ENCODE data around the gene COX7A2L. TPM values are rescaled to one million over a fixed set of nuclear protein-coding genes. Genes with fewer than 3 reads are reported as not detected.

COX7A2L gene
- total and polyA plus RNA-seq, 10 of the 15 experiments (the other 5 are each of a cell fraction or from before 2014, with no cell fraction given), result 134 to 532 (median 222) TPM

DNA sequence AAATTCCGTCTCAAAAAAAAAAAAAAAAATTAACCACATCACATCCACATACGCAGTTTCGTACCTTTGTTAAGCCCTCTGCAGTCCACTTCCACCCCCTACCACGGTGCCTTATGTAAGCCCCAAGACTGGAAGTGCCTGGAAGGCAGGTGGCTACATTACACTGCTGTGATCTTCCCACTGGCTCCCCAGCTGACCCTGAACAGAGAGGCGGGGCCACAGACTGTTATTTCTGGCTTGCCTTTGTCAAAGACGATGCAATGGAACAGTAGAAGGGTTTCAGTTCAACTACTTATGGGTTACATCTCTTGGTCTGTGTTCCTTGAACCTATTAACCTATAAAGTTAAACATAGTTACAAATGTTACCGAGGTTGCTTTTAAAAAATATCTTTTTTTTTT, 15.7 kb upstream of the COX7A2L start:
- no peaks in the 10 kb centered on the region for H3K4me1 ChIP-seq (ENCODE audit: control insufficient read depth, insufficient read depth, low read length)
- intact Hi-C loops (cut with micrococcal nuclease; ENCODE audit: unreplicated experiment), result no loop called here
- ChIA-PET SMC1A (ENCODE audit: uncharacterized antibody, unreplicated experiment) (no interaction called here), POLR2A (no interaction called here), RAD21 (ENCODE audit: unreplicated experiment) (no interaction called here), CTCF (no interaction called here)
- in situ Hi-C loops (cut with MboI), result no loop called here
- no peak overlapping the region for H3K9ac ChIP-seq (ENCODE audit: control insufficient read depth, insufficient read depth, low read length)
- H3K4me2 ChIP-seq (ENCODE audit: control insufficient read depth, insufficient read depth), result no peak overlapping the region
- no peak overlapping the region for H3K27ac ChIP-seq (ENCODE audit: control insufficient read depth, insufficient read depth)
- TF ChIP-seq SMARCA5 (IDR thresholded peaks at IDR 0.05) (no peak), ATF7 (IDR thresholded peaks at IDR 0.05; ENCODE audit: low read depth) (no peak), HCFC1 (IDR thresholded peaks at IDR 0.05; ENCODE audit: low read length) (no peak), FOS (IDR thresholded peaks at IDR 0.05; ENCODE audit: borderline replicate concordance, extremely low read depth, insufficient read length) (no peak), ZNF24 (IDR thresholded peaks at IDR 0.05) (no peak)
- no peaks in the 10 kb centered on the region for H3K79me2 ChIP-seq (ENCODE audit: control insufficient read depth, insufficient read depth, low read length)
- H2AFZ ChIP-seq (ENCODE audit: control insufficient read depth, low read depth, low read length), result no peak overlapping the region
- FAIRE-seq (no peak), DNase-seq (ENCODE audit: low read depth, low spot score) (no peak), ATAC-seq (peak; percentile 69)
- H4K20me1 ChIP-seq (ENCODE audit: control insufficient read depth, insufficient read depth), result no peaks in the 10 kb centered on the region
- no peak overlapping the region for H3K4me3 ChIP-seq
- no peaks in the 10 kb centered on the region for H3K36me3 ChIP-seq (ENCODE audit: control insufficient read depth in 2 of 2, insufficient read depth in 2 of 2, low read length in 1 of 2)
- no peaks in the 10 kb centered on the region for H3K9me3 ChIP-seq (replicated peaks; ENCODE audit: control insufficient read depth, insufficient read depth, low read length)
- H3K27me3 ChIP-seq (replicated peaks in 1 of 2; ENCODE audit: control insufficient read depth in 2 of 2, insufficient read depth in 2 of 2, low read length in 1 of 2), result no peaks in the 10 kb centered on the region
- 38% methylated on average over 7 of the region's 7 CpGs for WGBS (ENCODE audit: insufficient coverage, insufficient replicate concordance, low lambda C conversion rate, missing lambda C conversion rate)
- no TSS peak for BruUV-seq (replicated peaks)

DNA sequence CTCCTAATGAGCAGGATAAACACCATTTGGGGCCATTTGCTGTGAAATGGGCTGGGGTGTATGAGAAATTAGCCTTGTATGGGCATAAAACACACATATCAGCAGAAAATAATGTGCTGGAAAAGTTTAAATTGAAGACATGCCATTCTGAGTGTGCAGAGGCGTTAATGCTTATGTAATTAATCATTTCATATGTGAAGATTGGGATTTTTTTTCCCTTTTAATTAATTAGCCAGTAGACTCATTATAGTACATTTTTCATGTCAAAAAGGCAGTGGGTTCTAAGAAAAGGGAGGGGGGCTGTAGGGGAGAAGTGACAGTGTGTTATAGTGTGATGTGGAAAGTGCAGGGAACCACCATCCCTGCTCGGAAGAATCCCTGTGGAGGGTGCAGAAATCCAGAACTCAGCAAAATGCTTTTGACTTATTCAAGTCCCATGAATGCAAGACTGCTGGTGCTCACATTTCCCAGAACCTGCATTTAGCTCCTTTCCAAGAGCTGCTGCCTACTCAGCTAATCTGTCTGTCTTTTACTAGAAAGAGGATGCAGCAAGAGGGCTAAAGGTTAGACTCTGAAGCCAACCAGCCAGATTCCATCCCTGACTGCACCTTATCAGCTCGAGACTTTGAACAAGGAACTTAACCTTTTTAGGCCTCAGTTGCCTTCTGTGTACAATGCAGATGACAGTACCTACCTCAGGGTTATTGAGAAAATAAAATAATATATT, 11.6 kb upstream of the COX7A2L start:
- no peaks in the 10 kb centered on the region for H4K20me1 ChIP-seq (ENCODE audit: control insufficient read depth, insufficient read depth)
- no peaks in the 10 kb centered on the region for H3K36me3 ChIP-seq (ENCODE audit: control insufficient read depth in 2 of 2, insufficient read depth in 2 of 2, low read length in 1 of 2)
- H3K9ac ChIP-seq (ENCODE audit: control insufficient read depth, insufficient read depth, low read length), result no peak overlapping the region
- in situ Hi-C loops (cut with MboI), result no loop called here
- H3K4me3 ChIP-seq, result no peak overlapping the region
- DNase-seq (ENCODE audit: low read depth, low spot score), result no peak
- CTCF ChIA-PET, result interaction anchor here (0.7 to 1.2 kb wide), 2 partner anchors 28 to 285 kb away, joined by 3 to 4 read pairs; no protein-coding TSS in a partner anchor
- H3K9me3 ChIP-seq (replicated peaks; ENCODE audit: control insufficient read depth, insufficient read depth, low read length), result no peaks in the 10 kb centered on the region
- H2AFZ ChIP-seq (ENCODE audit: control insufficient read depth, low read depth, low read length), result no peak overlapping the region
- no peak for FAIRE-seq
- no peak overlapping the region for H3K4me2 ChIP-seq (ENCODE audit: control insufficient read depth, insufficient read depth)
- RAD21 ChIA-PET (ENCODE audit: unreplicated experiment), result no interaction called here
- no peaks in the 10 kb centered on the region for H3K79me2 ChIP-seq (ENCODE audit: control insufficient read depth, insufficient read depth, low read length)
- POLR2A ChIA-PET, result interaction anchor here (0.7 kb wide), 2 partner anchors 12 to 267 kb away, joined by 3 to 4 read pairs; no protein-coding TSS in a partner anchor
- no peak overlapping the region for H3K27ac ChIP-seq (ENCODE audit: control insufficient read depth, insufficient read depth)
- intact Hi-C loops (cut with micrococcal nuclease; ENCODE audit: unreplicated experiment), result no loop called here
- SMC1A ChIA-PET (ENCODE audit: uncharacterized antibody, unreplicated experiment), result no interaction called here
- 23% methylated on average over 3 of the region's 3 CpGs for WGBS (ENCODE audit: insufficient coverage, insufficient replicate concordance, low lambda C conversion rate, missing lambda C conversion rate)
- H3K4me1 ChIP-seq (ENCODE audit: control insufficient read depth, insufficient read depth, low read length), result no peaks in the 10 kb centered on the region
- H3K27me3 ChIP-seq (replicated peaks in 1 of 2; ENCODE audit: control insufficient read depth in 2 of 2, insufficient read depth in 2 of 2, low read length in 1 of 2), result no peaks in the 10 kb centered on the region
- ATAC-seq, result no peak
- no TSS peak for BruUV-seq (replicated peaks)
- TF ChIP-seq SMAD5 (IDR thresholded peaks at IDR 0.05; ENCODE audit: low read depth), result no peak
- no peak for TF ChIP-seq ZNF622 (IDR thresholded peaks at IDR 0.05)
- TF ChIP-seq RB1 (IDR thresholded peaks at IDR 0.05; ENCODE audit: borderline replicate concordance), result no peak
- TF ChIP-seq EZH2 (IDR thresholded peaks at IDR 0.05; ENCODE audit: borderline replicate concordance, control insufficient read depth, low read depth, low read length), result no peak
- no peak for TF ChIP-seq KAT2A (conservative IDR thresholded peaks at IDR 0.05; ENCODE audit: control insufficient read depth, low read depth, low read length)
- no peak for TF ChIP-seq BHLHE40 (IDR thresholded peaks at IDR 0.05; ENCODE audit: borderline replicate concordance in 1 of 2, low read depth in 2 of 2, low read length in 1 of 2)
- TF ChIP-seq ETV6 (conservative IDR thresholded peaks at IDR 0.05 in 1 of 2, IDR thresholded peaks at IDR 0.05 in 1 of 2; ENCODE audit: borderline replicate concordance in 1 of 2, low read depth in 1 of 2), result no peak
- no peak for TF ChIP-seq TCF3 (IDR thresholded peaks at IDR 0.05; ENCODE audit: borderline replicate concordance, insufficient read depth, low read depth, low read length)
- TF ChIP-seq BMI1 (IDR thresholded peaks at IDR 0.05; ENCODE audit: borderline replicate concordance), result no peak
- no peak for TF ChIP-seq RELA (IDR thresholded peaks at IDR 0.05; ENCODE audit: borderline replicate concordance, partially characterized antibody)
- TF ChIP-seq FOS (IDR thresholded peaks at IDR 0.05; ENCODE audit: borderline replicate concordance, extremely low read depth, insufficient read length), result no peak
- no peak for TF ChIP-seq BACH1 (IDR thresholded peaks at IDR 0.05; ENCODE audit: borderline replicate concordance)
- TF ChIP-seq TCF12 (IDR thresholded peaks at IDR 0.05; ENCODE audit: low read depth, low read length), result no peak

Data from GM12878 (cell line).